ENCODE measurements around the gene OR5B12.
A peak's percentile ranks its signal among the peaks of the same experiment; 100 is the strongest.
"Not testable (repeated sequence)": the region's sequence is repeated elsewhere in the genome, so short reads cannot be mapped to it uniquely, and the experiment has no call there.

Gene OR5B12

GRCh38 chr11:58399622-58400021 is 42.4 kb downstream of the OR5B12 start:
- not testable (repeated sequence) for DNase-seq; H3K27ac Mint-ChIP-seq; H3K9me3 Mint-ChIP-seq; H3K4me1 Mint-ChIP-seq (ENCODE audit: low read depth); H3K4me3 Mint-ChIP-seq; H3K36me3 Mint-ChIP-seq (ENCODE audit: low read depth)
- H3K27me3 Mint-ChIP-seq = peaks cover 15% of the 10 kb centered on the region

GRCh38 chr11:58395581-58395980 is 46.5 kb downstream of the OR5B12 start:
- H3K27ac Mint-ChIP-seq = no peak overlapping the region
- peaks cover 17% of the 10 kb centered on the region for H3K4me1 Mint-ChIP-seq (ENCODE audit: low read depth)
- H3K4me3 Mint-ChIP-seq = no peak overlapping the region
- no peak for DNase-seq
- H3K9me3 Mint-ChIP-seq = peaks cover 10% of the 10 kb centered on the region
- peaks cover 11% of the 10 kb centered on the region for H3K27me3 Mint-ChIP-seq
- H3K36me3 Mint-ChIP-seq (ENCODE audit: low read depth) = no peaks in the 10 kb centered on the region

- peaks cover 10% of the 10 kb centered on the region for H3K9me3 Mint-ChIP-seq
- H3K4me3 Mint-ChIP-seq = no peak overlapping the region
- H3K27ac Mint-ChIP-seq = no peak overlapping the region
- DNase-seq = no peak
- peaks cover 14% of the 10 kb centered on the region for H3K27me3 Mint-ChIP-seq
- H3K4me1 Mint-ChIP-seq (ENCODE audit: low read depth) = peaks cover 17% of the 10 kb centered on the region
- H3K36me3 Mint-ChIP-seq (ENCODE audit: low read depth) = no peaks in the 10 kb centered on the region
Observed at GRCh38 chr11:58394195-58394594, 47.8 kb downstream of the OR5B12 start.

GRCh38 chr11:58392746-58393145 is 49.3 kb downstream of the OR5B12 start:
- DNase-seq = no peak
- H3K4me1 Mint-ChIP-seq (ENCODE audit: low read depth) = peaks cover 17% of the 10 kb centered on the region
- H3K27ac Mint-ChIP-seq = no peak overlapping the region
- no peak overlapping the region for H3K4me3 Mint-ChIP-seq
- H3K36me3 Mint-ChIP-seq (ENCODE audit: low read depth) = no peaks in the 10 kb centered on the region
- peaks cover 12% of the 10 kb centered on the region for H3K27me3 Mint-ChIP-seq
- H3K9me3 Mint-ChIP-seq = peaks cover 10% of the 10 kb centered on the region

GRCh38 chr11:58391879-58392278 is 50.2 kb downstream of the OR5B12 start:
- Mint-ChIP-seq H3K27me3 (peaks cover 12% of the 10 kb centered on the region), H3K4me3 (no peak overlapping the region), H3K4me1 (ENCODE audit: low read depth) (peaks cover 17% of the 10 kb centered on the region), H3K9me3 (peaks cover 10% of the 10 kb centered on the region), H3K36me3 (ENCODE audit: low read depth) (no peaks in the 10 kb centered on the region), H3K27ac (peak overlapping the region; percentile 23)
- DNase-seq = no peak

GRCh38 chr11:58390551-58391063 is 51.4 kb downstream of the OR5B12 start:
- H3K27me3 Mint-ChIP-seq = peaks cover 11% of the 10 kb centered on the region
- H3K4me1 Mint-ChIP-seq (ENCODE audit: low read depth) = peaks cover 14% of the 10 kb centered on the region
- no peak overlapping the region for H3K4me3 Mint-ChIP-seq
- H3K27ac Mint-ChIP-seq = no peak overlapping the region
- no peaks in the 10 kb centered on the region for H3K36me3 Mint-ChIP-seq (ENCODE audit: low read depth)
- no peak for DNase-seq
- H3K9me3 Mint-ChIP-seq = peaks cover 9% of the 10 kb centered on the region

Measured in activated T-cell treated with anti-CD3 and anti-CD28 coated beads, Interleukin-2, amount 50 U/mL, for 24 hours (primary cell).